Mucosa of stomach (tissue), 1 donor: ENCODE data around the gene FNDC1.

Source experiments
- H3K27me3 ChIP-seq: one replicate; pipeline ENCODE4 v1.7.0; 2013; ENCODE audit warnings: mild to moderate bottlenecking, low read length; ENCODE audit not compliant: control insufficient read depth, insufficient read depth
- H3K36me3 ChIP-seq: one replicate; pipeline ENCODE4 v1.7.0; 2013; ENCODE audit warnings: low read length; ENCODE audit not compliant: control insufficient read depth, insufficient read depth
- H3K4me1 ChIP-seq: one replicate; pipeline ENCODE4 v1.7.0; 2013; ENCODE audit warnings: mild to moderate bottlenecking, low read length; ENCODE audit not compliant: control insufficient read depth, insufficient read depth
- H3K4me3 ChIP-seq: one replicate; pipeline ENCODE4 v1.7.0; 2013; ENCODE audit warnings: low read length
- H3K9ac ChIP-seq: one replicate; pipeline ENCODE4 v1.7.0; 2013; ENCODE audit warnings: mild to moderate bottlenecking, low read length, moderate library complexity
- H3K9me3 ChIP-seq: one replicate; pipeline ENCODE4 v1.7.0; 2013; ENCODE audit warnings: mild to moderate bottlenecking, low read length, moderate library complexity; ENCODE audit not compliant: control insufficient read depth
- donor health status: Pancreatic carcinoma.

Gene FNDC1

DNA sequence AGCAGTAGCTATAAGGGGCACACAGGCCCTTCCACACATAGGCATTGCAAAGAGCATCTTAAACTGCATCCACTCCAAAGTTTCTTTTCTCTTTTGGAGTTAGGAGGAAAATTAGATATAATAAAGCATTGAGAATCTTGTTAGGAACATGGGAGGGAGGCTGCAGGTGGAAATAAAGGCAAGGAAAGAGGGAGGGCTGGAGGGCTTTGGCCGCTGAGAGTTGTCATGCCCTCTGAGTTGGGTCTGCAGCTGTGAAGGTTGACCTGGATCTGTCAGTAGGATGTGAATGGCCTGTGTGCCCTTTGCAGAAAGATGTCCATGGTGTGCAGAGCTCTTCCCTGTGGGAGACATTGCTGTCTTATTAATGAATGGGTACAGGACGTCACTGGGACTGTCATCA lies 134.0 kb downstream of the FNDC1 start:
- no peak overlapping the region for H3K4me3 ChIP-seq
- no peaks in the 10 kb centered on the region for H3K27me3 ChIP-seq
- H3K9ac ChIP-seq = no peak overlapping the region
- H3K36me3 ChIP-seq = no peaks in the 10 kb centered on the region
- H3K9me3 ChIP-seq = no peaks in the 10 kb centered on the region
- no peaks in the 10 kb centered on the region for H3K4me1 ChIP-seq

GRCh38 chr6:159303784-159304183 lies 134.6 kb downstream of the FNDC1 start:
- H3K9me3 ChIP-seq = no peaks in the 10 kb centered on the region
- H3K4me1 ChIP-seq = no peaks in the 10 kb centered on the region
- H3K27me3 ChIP-seq = no peaks in the 10 kb centered on the region
- no peak overlapping the region for H3K9ac ChIP-seq
- no peak overlapping the region for H3K4me3 ChIP-seq
- no peaks in the 10 kb centered on the region for H3K36me3 ChIP-seq

- H3K9ac ChIP-seq = no peak overlapping the region
- H3K4me3 ChIP-seq = no peak overlapping the region
- H3K27me3 ChIP-seq = no peaks in the 10 kb centered on the region
- no peaks in the 10 kb centered on the region for H3K4me1 ChIP-seq
- no peaks in the 10 kb centered on the region for H3K36me3 ChIP-seq
- no peaks in the 10 kb centered on the region for H3K9me3 ChIP-seq
Measured at GRCh38 chr6:159304641-159305040, 135.4 kb downstream of the FNDC1 start.

- Histone ChIP-seq H3K36me3 (no peaks in the 10 kb centered on the region), H3K4me3 (no peak overlapping the region), H3K4me1 (no peaks in the 10 kb centered on the region), H3K9ac (no peak overlapping the region), H3K9me3 (no peaks in the 10 kb centered on the region), H3K27me3 (no peaks in the 10 kb centered on the region)
Measured at GRCh38 chr6:159305159-159305558, 136.0 kb downstream of the FNDC1 start.

DNA sequence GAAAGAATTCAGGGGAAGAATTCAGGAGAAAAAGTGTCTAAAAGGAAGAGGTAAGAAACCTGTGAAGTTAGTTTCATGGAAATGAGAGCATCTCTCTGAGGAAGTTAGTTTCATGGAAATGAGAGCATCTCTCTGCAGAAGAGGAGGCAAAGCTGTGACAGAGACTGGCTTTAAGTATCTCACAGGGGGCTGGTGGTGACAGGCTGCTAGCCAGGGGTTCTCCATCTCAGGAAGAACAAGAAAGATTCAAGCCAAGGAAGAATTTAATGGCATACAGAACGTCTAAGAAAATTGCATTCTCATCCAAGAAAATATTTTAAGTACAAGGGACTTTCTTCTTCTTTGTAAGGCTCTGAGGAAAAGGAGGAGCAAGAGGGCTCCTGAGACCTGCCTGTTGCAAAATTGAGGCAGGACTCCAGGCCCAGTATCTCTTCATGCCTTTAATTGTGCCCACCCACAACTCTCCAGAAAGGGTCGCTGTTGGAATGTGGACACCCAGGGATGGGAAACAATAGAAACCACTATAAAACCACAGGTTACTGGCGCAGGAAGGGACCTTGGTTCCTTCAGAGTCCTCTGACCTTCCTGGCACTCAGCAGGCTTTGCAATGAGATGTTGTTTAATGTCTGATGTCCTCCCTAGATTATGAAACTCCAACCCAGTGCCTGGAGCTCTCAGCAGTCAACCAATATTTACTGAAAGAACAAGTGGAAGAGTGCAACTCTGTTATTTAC lies 136.8 kb downstream of the FNDC1 start:
- H3K4me1 ChIP-seq = no peaks in the 10 kb centered on the region
- no peaks in the 10 kb centered on the region for H3K9me3 ChIP-seq
- H3K36me3 ChIP-seq = no peaks in the 10 kb centered on the region
- H3K9ac ChIP-seq = no peak overlapping the region
- H3K4me3 ChIP-seq = no peak overlapping the region
- H3K27me3 ChIP-seq = no peaks in the 10 kb centered on the region

- Histone ChIP-seq H3K4me1 (no peaks in the 10 kb centered on the region), H3K4me3 (no peak overlapping the region), H3K9me3 (no peaks in the 10 kb centered on the region), H3K36me3 (no peaks in the 10 kb centered on the region), H3K27me3 (no peaks in the 10 kb centered on the region), H3K9ac (no peak overlapping the region)
Measured at GRCh38 chr6:159307246-159307790, 138.1 kb downstream of the FNDC1 start.

DNA sequence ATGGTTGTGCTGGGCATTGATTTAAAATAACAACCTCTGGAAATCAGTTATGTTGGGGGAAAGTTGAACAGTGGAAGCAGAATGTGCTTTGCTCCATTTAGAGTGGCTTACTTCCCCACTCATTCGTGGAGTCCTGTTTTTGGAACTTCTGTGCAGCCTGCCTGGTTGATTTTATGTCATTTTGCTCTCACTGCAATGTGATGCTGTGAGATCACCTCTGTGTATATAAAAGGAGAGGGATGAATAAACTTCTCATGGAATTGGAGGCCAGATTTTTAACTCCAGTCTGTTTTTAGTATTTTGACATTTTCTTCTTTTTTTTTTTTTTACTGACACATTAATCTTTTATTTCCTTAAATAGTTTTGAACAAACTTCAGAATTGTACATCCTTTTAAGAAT lies 139.0 kb downstream of the FNDC1 start:
- Histone ChIP-seq H3K27me3 (no peaks in the 10 kb centered on the region), H3K9me3 (no peaks in the 10 kb centered on the region), H3K9ac (no peak overlapping the region), H3K4me1 (no peaks in the 10 kb centered on the region), H3K4me3 (no peak overlapping the region), H3K36me3 (no peaks in the 10 kb centered on the region)

- Histone ChIP-seq H3K4me3 (no peak overlapping the region), H3K4me1 (no peaks in the 10 kb centered on the region), H3K36me3 (no peaks in the 10 kb centered on the region), H3K9ac (no peak overlapping the region), H3K27me3 (no peaks in the 10 kb centered on the region), H3K9me3 (no peaks in the 10 kb centered on the region)
Measured at GRCh38 chr6:159309723-159310122, 140.5 kb downstream of the FNDC1 start.

DNA sequence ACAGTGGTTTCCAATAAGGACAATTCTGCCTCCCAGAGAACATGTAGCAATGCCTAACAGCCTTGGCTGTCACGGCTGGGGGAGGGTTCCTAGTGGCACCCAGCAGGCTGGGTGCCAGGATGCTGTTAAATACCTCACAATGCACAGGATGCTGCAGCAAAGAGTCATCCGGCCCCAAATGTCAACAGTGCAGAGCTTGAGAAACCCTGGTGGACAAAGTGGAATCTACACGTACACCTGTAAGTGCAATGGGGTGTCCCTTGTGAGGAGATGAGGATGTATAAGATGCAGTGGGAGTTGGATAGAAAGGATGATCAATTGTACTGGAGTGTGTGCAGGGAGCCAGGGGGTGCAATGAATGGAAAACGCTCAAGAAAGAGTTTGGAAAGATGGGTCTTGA lies 142.4 kb downstream of the FNDC1 start:
- H3K9ac ChIP-seq = no peak overlapping the region
- H3K4me3 ChIP-seq = no peak overlapping the region
- H3K9me3 ChIP-seq = no peaks in the 10 kb centered on the region
- H3K4me1 ChIP-seq = no peaks in the 10 kb centered on the region
- no peaks in the 10 kb centered on the region for H3K27me3 ChIP-seq
- no peaks in the 10 kb centered on the region for H3K36me3 ChIP-seq

DNA sequence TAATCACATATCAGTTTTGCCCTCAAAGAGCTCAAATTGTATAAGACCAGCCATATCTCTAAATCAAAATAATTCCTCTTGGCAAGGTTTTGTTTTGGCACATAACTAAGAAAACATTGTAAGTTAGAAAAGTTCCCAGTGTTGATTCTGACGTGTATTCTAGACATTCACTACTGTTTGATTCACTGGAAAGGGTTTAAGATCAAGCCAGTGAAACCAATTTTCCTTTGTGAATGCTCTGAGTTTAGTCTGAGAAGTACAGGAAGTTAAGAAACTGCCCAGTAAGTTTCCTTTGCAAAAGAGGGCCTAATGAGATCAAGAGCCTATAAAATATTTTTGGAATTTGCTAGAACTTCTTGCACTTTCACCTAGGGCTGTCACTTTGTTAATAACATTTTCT lies 143.0 kb downstream of the FNDC1 start:
- no peaks in the 10 kb centered on the region for H3K4me1 ChIP-seq
- H3K9me3 ChIP-seq = no peaks in the 10 kb centered on the region
- no peak overlapping the region for H3K4me3 ChIP-seq
- H3K36me3 ChIP-seq = no peaks in the 10 kb centered on the region
- no peaks in the 10 kb centered on the region for H3K27me3 ChIP-seq
- no peak overlapping the region for H3K9ac ChIP-seq

- Histone ChIP-seq H3K9me3 (no peaks in the 10 kb centered on the region), H3K4me3 (no peak overlapping the region), H3K9ac (no peak overlapping the region), H3K4me1 (no peaks in the 10 kb centered on the region), H3K36me3 (no peaks in the 10 kb centered on the region), H3K27me3 (no peaks in the 10 kb centered on the region)
Measured at GRCh38 chr6:159313018-159313417, 143.8 kb downstream of the FNDC1 start.

GRCh38 chr6:159315562-159315961 lies 146.4 kb downstream of the FNDC1 start:
- H3K9ac ChIP-seq = no peak overlapping the region
- no peaks in the 10 kb centered on the region for H3K9me3 ChIP-seq
- H3K4me1 ChIP-seq = no peaks in the 10 kb centered on the region
- H3K27me3 ChIP-seq = no peaks in the 10 kb centered on the region
- no peak overlapping the region for H3K4me3 ChIP-seq
- H3K36me3 ChIP-seq = no peaks in the 10 kb centered on the region

GRCh38 chr6:159317430-159317829 lies 148.2 kb downstream of the FNDC1 start:
- H3K27me3 ChIP-seq = no peaks in the 10 kb centered on the region
- no peaks in the 10 kb centered on the region for H3K4me1 ChIP-seq
- H3K9ac ChIP-seq = no peak overlapping the region
- no peaks in the 10 kb centered on the region for H3K36me3 ChIP-seq
- H3K9me3 ChIP-seq = no peaks in the 10 kb centered on the region
- H3K4me3 ChIP-seq = no peak overlapping the region
